Pancreas (tissue), 10 donors: ENCODE measurements around the gene PDPN. TPM values are rescaled to one million over a fixed set of nuclear protein-coding genes. Genes with fewer than 3 reads are reported as not detected.

Experiments used
- ATAC-seq, 4 donors: fragments of 200-7000 bp; cut with Tn5 transposase; one replicate each; pipeline versions ENCODE4 v1.8.0 to v1.9.1; 2020; ENCODE audit warnings: mild to moderate bottlenecking in 4 of 4, moderate library complexity in 4 of 4
- DNase-seq, 6 donors: peaks; one replicate each; pipeline ENCODE4 v3.0.0-alpha.2; 2020
- FAIRE-seq: peaks from 2 replicates; lab custom pipeline; 2012; peaks lifted over from hg19 to GRCh38; lab: Jason Lieb, UNC
- H3K27ac ChIP-seq, 4 donors: fragments of 200-600 bp; sonication (generic); 1 replicate in 3 of 4; 2 replicates in 1 of 4; pipeline versions ENCODE4 v1.5.0 to v1.8.0; 2020
- H3K27me3 ChIP-seq, 4 donors: fragments of 200-600 bp; one replicate each; pipeline ENCODE4 v1.8.0; 2021
- H3K36me3 ChIP-seq, 3 donors: fragments of 200-600 bp; sonication (generic) in 1 of 3; one replicate each; pipeline versions ENCODE4 v1.5.0 to v1.8.0; 2020 to 2021
- H3K4me1 ChIP-seq, 3 donors: fragments of 200-600 bp; one replicate each; pipeline ENCODE4 v1.8.0; 2021
- H3K4me3 ChIP-seq, 4 donors: fragments of 200-600 bp; sonication (generic) in 2 of 4; one replicate each; pipeline versions ENCODE4 v1.5.0 to v1.8.0; 2020 to 2021
- H3K9me3 ChIP-seq, 4 donors: fragments of 200-600 bp; one replicate each; pipeline ENCODE4 v1.8.0; 2021
- CTCF ChIP-seq, 4 donors: fragments of 200-600 bp; sonication (generic) in 3 of 4; IDR thresholded peaks; one replicate each; pipeline versions ENCODE4 v1.5.0 to v1.8.0; 2021; ENCODE audit warnings: antibody characterized with exemption in 4 of 4
- WGBS, 2 donors: extraction: QIAGEN DNeasy Blood & Tissue Kit; methylation state at CpG; one replicate each; pipeline ENCODE4 v1.1.7; 2013; 5-methylcytosine and 5-hydroxymethylcytosine counted together
- intact Hi-C, 3 donors: fragments of 100-400 bp; cut with DNase I; formaldehyde crosslinking; loops; one replicate each; pipeline versions ENCODE4 v1.11.1 to v1.14.2; 2022
- polyA plus RNA-seq, 2 donors: library from polyadenylated mRNA; stranded (reverse); fragments of 200-250 nt; gene quantifications; one replicate each; pipeline ENCODE4 v1.2.3, GENCODE V29; 2013
- total RNA-seq, 6 donors: library from RNA; stranded (reverse); fragmentation: NEBNext Ultra II Directional in 4 of 6; extraction: Animal tissue kit (Norgen Biotek cat#: 25700) in 4 of 6; gene quantifications; one replicate each; pipeline versions ENCODE4 v1.2.1 to v1.2.4, GENCODE V29; 2021 to 2023
- donor health status: healthy with polysubstance abuse.
- donor health status: DM: no; HTN: no; CAD: no; lungs with moderate emphysema.
- donor health status: DM: no; HTN: no; CAD: no.
- donor health status: control.
- donor health status: control.
- donor health status: Bipolar disorder and iron deficiency.
- donor health status: DM: yes; HTN: yes; CAD: no.
- donor health status: DM: no; HTN: no; CAD: no.
- donor health status: DM: no; HTN: no; CAD: no.
- donor health status: DM: yes; HTN: yes; CAD: no.

Gene PDPN
- total and polyA plus RNA-seq, 8 donors: 0.83 to 10.4 (median 2.2) TPM

- no peak for TF ChIP-seq CTCF (IDR thresholded peaks at IDR 0.05)
- FAIRE-seq (no peak), ATAC-seq (no peak), DNase-seq (no peak)
- Histone ChIP-seq H3K27ac (no peak overlapping the region), H3K36me3 (no peaks in the 10 kb centered on the region), H3K4me1 (no peaks in the 10 kb centered on the region), H3K9me3 (no peaks in the 10 kb centered on the region), H3K4me3 (no peak overlapping the region), H3K27me3 (no peaks in the 10 kb centered on the region)
- WGBS, 2 donors: 67 to 74% methylated on average over 8 of the region's 8 CpGs
- intact Hi-C loops: no loop called here
These were observed 42.8 kb upstream of the PDPN start for GRCh38 chr1:13540866-13541265.

- no peaks in the 10 kb centered on the region for H3K4me1 ChIP-seq
- ATAC-seq (no peak), DNase-seq (no peak), FAIRE-seq (no peak)
- no peaks in the 10 kb centered on the region for H3K27me3 ChIP-seq
- H3K9me3 ChIP-seq: no peaks in the 10 kb centered on the region
- 75 to 80% methylated on average over 13 of the region's 13 CpGs for WGBS, 2 donors
- intact Hi-C loops: no loop called here
- no peak overlapping the region for H3K4me3 ChIP-seq
- no peaks in the 10 kb centered on the region for H3K36me3 ChIP-seq
- no peak for TF ChIP-seq CTCF (IDR thresholded peaks at IDR 0.05)
- H3K27ac ChIP-seq: no peak overlapping the region
These were observed 42.0 kb upstream of the PDPN start for GRCh38 chr1:13541435-13542215.

GRCh38 chr1:13543451-13544220 is 40.0 kb upstream of the PDPN start:
- Histone ChIP-seq H3K27me3 (no peaks in the 10 kb centered on the region), H3K9me3 (no peaks in the 10 kb centered on the region), H3K4me1 (no peaks in the 10 kb centered on the region), H3K36me3 (no peaks in the 10 kb centered on the region), H3K4me3 (no peak overlapping the region), H3K27ac (no peak overlapping the region)
- intact Hi-C loops: no loop called here
- DNase-seq (peak in 4 of 6 donors; percentile 25 to 63 (median 48)), FAIRE-seq (no peak), ATAC-seq (peak; percentile 77 to 89 (median 82))
- WGBS, 2 donors: 31 to 32% methylated on average over 20 of the region's 20 CpGs
- peak in 2 of 4 donors; percentile 27 to 34 for TF ChIP-seq CTCF (IDR thresholded peaks at IDR 0.05)

DNA sequence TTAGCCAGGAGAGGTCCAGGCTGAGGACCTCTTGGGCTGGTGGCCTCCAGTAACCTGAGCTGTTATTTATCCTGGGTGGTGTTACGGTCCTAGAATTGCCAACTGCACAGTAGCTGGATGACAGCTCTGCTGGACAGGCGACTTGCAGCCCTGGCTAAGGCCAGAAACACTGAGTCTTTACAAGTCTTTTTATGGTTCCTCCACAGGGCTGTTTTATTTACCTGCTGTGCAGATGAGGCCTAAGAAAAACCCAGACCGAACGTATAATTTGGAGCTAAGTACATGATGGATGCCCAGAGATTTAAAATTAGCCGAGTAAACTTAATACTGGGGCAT is 39.4 kb upstream of the PDPN start:
- TF ChIP-seq CTCF (IDR thresholded peaks at IDR 0.05): peak in 1 of 4 donors; percentile 1
- no peaks in the 10 kb centered on the region for H3K9me3 ChIP-seq
- H3K27ac ChIP-seq: no peak overlapping the region
- no peaks in the 10 kb centered on the region for H3K27me3 ChIP-seq
- 52 to 70% methylated on average over 5 of the region's 5 CpGs for WGBS, 2 donors
- ATAC-seq (no peak), DNase-seq (no peak), FAIRE-seq (no peak)
- H3K4me3 ChIP-seq: no peak overlapping the region
- H3K4me1 ChIP-seq: no peaks in the 10 kb centered on the region
- intact Hi-C loops: no loop called here
- H3K36me3 ChIP-seq: no peaks in the 10 kb centered on the region

DNA sequence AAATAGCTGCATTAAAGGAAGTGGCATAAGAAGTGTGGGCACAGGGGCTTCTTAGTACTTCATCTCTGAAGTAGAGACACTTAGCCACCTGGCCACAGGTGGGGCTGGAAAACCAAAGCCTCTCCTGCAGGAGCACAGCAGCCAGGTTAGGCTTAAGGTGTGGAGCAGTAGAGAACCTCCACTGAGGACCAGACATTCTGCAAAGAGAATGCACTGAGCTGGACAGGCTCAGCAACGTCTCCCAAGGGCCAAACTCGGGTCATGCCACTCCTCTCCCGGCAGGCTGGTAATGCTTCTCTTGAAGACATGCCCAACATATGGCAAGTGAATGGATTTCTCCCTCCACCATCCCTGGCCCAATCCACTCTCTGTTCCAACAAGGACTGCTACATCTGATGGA is 36.8 kb upstream of the PDPN start:
- Histone ChIP-seq H3K9me3 (no peaks in the 10 kb centered on the region), H3K4me1 (no peaks in the 10 kb centered on the region), H3K27ac (no peak overlapping the region), H3K36me3 (no peaks in the 10 kb centered on the region), H3K4me3 (no peak overlapping the region), H3K27me3 (no peaks in the 10 kb centered on the region)
- no peak for TF ChIP-seq CTCF (IDR thresholded peaks at IDR 0.05)
- WGBS, 2 donors: 31 to 56% methylated on average over 3 of the region's 3 CpGs
- FAIRE-seq: no peak
- intact Hi-C loops: no loop called here
- DNase-seq: no peak
- ATAC-seq: no peak
